Activated CD4-positive, CD25-positive, alpha-beta regulatory T cell treated with anti-CD3 and anti-CD28 coated beads, Interleukin-2, amount 50 U/mL, for 72 hours (primary cell): ENCODE measurements around the gene SLC25A34.
"Not testable (repeated sequence)": the region's sequence is repeated elsewhere in the genome, so short reads cannot be mapped to it uniquely, and the experiment has no call there.

Experiments
- DNase-seq: peaks from one replicate; pipeline ENCODE4 v3.0.0; 2021

SLC25A34 gene

DNA sequence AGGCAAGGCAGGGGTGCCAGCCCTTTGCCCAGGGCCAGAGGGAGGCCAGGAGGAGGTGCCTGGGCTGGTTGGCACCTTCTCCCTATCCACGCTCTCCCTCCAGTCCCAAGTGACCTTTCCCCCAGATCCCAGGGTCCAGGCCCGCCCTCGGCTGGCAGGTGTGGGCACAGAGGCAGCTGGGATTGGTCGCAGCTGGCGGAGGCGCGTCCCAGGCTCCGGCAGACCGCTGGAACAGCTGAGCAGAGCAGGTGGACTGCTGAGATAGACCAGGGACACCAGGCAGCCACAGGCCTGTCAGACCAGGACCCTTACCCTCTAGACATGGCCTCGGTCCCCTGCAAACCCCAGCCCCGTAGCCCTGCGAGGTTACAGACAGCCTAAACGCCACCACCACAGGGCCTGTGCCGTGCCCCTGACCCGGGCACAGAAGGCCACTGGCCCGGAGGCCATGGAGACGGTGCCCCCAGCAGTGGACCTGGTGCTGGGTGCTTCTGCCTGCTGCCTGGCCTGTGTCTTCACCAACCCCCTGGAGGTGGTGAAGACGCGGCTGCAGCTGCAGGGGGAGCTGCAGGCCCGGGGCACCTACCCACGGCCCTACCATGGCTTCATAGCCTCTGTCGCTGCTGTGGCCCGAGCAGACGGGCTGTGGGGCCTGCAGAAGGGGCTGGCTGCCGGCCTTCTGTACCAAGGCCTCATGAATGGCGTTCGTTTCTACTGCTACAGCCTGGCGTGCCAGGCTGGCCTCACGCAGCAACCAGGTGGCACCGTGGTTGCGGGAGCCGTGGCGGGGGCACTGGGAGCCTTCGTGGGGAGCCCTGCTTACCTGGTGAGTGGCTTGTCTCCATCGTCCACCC is at the start of gene SLC25A34:
Gene SLC25A34 (plus strand): TSS at position 221 of the 854 bp plus-strand sequence. CDS start 228 bp downstream, at position 449.
- DNase-seq = no peak

DNA sequence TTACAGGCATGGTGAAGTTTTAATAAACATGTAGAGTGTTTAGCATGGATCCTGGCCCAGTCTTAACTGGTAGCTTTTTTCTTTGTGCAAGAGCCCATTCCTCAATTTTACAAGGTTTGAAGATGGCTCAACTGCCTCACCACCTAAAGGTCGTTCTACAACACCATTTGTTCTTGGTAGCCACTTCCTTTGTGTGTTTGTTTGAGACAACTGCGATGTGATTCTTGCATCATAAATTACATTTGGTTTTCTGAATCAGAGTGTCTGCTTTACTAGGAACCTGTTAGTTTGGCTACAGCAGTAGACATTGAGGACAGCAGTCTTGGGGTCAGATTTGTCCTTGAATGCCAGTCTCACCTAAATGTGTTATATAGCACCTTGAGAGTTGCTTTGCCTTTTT is 48.6 kb upstream of the SLC25A34 start:
- DNase-seq = no peak

DNA sequence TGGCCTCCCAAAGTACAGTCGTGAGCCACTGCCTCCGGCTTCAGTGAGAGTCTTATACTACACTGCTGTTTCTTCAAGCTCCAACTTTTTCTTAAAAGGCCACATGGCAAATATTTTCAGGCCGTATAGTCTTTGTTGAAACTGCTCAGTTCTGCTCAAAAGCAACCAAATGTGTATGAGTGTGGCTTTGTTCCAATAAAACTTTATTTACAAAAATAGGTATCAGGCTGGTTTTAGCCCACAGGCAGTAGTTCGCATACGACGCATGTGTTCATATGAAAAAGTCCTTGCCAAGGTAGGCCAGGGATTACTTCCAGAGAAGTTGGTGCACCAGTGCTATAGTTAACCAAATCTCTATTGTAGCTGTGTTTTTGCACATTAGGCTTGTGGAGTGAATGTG is 45.7 kb upstream of the SLC25A34 start:
- no peak for DNase-seq

DNA sequence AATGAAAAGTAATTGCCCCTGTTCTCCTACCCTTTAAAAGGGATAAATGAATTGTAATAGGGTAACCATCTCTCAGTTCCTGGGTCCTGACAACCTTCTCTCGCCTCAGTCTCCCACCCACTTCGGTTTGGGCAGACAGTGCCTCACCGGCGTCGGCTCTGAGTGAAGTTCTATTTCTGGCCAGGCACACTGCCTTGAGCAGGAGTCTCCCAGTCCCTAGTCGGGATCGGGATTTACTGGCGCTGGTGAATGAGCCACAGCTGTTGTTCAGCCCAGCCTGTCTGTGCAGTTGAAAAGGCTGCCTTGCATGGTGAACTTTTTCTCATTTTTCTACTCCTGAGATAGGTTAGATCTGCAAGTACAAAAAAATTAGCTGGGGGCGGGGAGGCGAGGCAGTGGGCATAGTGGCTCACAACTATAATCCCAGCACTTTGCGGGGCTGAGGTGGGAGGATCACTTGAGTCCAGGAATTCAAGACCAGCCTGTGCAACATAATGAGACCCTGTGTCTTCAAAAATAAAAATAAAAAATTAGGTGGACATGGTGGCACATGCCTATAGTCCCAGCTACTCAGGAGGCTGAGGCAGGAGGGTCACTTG is 44.5 kb upstream of the SLC25A34 start:
- DNase-seq = no peak

DNA sequence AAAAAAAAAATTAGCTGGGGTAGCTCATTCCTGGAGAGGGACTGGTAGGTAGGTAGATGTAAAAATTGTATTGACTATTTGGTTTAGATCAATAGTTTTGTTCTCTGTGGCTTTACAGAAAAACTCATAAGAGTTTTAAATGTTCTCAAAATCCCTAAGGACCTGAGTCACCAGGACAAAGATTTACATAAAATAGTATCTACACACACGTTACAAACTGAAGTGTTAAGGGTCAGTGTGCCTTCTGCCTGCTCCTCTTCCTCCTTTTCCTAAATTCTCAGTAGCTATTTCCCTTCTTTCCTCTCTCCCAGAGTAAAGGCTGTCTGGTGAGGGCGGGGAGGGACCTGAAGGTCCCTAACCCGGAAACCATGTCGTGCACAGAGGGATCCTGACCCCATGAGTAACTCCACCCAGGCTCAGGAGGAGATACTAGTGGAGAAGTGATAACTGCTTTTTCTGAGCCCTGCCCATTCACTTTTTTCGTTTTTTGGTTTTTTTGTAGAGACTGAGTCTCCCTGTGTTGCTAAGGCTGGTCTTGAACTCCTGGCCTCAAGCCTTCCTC is 43.9 kb upstream of the SLC25A34 start:
- no peak for DNase-seq

DNA sequence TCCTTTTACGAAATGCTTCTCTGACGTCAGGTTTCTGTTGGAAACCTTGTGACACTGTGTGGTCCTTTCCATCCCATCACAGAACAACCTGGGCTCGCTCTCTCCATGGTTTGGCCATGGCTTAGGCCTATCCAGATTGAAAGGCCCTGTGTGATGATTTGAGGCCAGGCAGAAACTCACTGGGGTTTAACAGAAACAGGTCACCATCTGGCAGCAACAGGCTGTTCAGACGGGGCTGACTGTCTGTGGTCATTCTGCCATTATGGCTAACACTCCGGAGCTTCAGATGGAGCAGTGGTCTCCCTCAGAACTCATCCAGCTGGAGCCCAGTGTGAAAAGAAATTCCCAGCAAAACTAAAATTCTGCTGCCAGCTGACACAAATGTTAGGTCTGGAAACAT is 42.7 kb upstream of the SLC25A34 start:
- no peak for DNase-seq

DNA sequence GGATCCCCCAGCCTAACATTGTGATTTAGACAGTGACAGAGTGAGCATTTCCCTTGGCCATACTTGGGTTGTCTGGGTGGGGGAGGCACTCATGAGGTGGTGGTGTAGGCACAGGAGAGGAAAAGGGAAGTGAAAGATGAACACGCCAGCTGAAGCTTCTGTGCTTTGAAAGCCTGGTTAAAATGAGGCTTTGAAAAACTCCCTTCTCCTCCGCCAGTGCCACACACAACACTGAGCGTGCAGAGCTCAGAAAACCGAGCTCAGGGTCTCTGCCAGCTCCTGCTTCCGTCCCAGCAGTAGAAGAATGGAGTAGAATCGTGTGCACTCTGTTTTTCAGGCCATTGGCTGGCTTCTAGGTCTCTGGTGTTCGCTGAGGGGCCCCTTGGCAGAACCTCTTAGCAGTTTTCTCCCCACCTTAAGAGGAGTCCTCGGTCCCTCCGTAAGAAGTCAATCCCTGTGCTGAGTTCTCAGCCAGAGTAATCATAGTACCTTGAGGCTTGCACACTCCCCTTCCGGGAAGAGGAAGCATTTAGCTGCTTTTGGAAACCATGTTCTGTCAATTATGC is 39.0 kb upstream of the SLC25A34 start:
- peak; percentile 39 for DNase-seq

DNA sequence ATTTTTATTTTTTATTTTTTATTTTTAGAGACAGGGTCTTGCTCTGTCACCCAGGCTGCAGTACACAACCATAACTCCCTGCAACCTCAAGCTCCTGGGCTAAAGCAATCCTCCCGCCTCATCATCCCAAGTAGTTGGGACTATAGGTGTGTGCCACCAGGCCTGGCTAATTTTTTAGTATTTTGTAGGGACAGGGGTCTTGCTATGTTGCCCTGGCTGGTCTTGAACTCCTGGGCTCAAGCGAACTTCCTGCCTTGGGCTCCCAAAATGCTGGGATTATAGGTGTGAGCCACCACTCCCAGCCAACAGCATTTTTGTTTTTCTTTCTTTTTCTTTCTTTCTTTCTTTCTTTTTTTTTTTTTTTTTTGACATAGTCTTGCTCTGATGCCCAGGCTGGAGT is 37.9 kb upstream of the SLC25A34 start:
- DNase-seq = no peak

DNA sequence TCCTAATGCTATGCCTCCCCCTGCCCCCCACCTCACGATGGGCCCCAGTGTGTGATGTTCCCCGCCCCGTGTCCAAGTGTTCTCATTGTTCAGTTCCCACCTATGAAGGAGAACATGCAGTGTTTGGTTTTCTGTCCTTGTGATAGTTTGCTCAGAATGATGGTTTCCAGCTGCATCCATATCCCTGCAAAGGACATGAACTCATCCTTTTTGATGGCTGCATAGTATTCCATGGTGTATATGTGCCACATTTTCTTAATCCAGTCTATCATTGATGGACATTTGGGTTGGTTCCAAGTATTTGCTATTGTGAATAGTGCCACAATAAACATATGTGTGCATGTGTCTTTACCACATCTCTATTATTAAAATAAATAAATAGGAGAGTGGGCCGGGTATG is 36.7 kb upstream of the SLC25A34 start:
- not testable (repeated sequence) for DNase-seq

DNA sequence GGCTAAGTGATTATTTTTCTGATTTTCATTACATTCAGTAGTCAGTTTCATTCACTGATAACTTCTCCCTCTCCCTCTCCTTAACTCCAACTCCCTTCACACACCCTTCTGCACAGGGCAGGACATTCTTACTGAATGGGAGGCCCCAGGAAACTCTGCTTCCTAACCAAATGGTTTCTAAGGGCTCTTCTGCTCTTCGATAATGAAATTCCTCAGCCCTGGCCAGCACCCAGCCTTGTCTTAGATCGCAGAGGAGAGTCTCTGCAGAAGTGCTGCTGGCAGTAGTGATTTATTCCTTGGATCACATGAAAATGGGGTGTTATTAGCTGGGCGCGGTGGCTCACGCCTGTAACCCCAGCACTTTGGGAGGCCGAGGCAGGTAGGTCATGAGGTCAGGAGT is 35.5 kb upstream of the SLC25A34 start:
- no peak for DNase-seq

DNA sequence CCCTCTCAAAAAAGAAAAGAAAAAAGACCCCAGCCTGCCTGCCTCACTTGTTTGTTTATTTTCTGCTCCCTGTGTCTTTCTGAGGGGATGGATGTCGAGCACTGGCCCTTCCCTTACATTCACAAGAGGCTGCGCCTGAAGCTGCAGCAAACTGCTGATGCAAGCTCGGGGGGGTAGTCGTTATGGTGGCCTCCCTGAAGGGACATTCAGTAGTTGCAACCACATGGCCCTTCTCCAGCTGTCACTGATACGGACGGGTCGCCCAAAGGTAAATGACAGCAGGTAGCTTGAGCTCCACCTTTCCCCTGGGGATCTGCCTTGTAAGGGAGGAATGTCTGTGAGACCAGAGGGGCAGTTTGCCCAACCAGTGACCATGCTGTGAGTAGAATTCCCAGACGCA is 34.3 kb upstream of the SLC25A34 start:
- DNase-seq = no peak

DNA sequence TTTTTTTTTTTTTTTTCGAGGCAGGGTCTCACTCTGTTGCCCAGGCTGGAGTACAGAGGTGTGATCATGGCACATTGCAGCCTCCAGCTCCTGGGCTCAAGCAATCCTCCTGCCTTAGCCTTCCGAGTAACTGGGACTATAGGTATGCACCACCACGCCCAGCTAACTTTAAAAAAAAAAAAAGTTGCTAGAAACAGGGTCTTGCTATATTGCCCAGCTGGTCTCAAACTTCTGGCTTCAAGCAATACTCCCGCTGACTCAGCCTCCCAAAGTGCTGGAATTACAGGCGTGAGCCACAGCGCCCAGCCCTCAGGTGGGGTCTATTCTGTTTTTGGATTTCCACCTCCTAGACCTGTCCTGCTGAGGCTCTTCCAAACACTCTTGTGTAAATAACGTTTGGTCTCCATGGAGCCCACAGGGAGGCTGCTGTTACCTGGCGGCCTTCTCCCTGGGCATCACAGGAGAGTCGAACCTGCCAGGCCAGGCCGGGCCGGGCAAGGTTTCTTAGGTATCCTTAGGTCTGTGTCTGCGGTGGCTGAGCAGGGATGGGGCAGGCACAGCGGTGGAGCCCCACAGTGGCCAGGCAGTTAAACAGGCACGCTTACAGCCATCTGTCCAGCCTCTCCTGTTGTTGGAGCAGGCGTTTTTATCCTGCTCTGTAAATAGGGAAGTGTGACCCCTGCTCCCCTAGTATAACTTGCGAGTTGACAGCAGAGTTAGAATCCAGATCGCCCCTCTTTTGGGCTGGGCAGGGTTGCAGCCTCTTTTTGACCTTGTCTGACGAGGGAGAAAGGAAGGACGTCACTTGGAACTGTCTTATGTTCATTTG is 33.1 kb upstream of the SLC25A34 start:
- no peak for DNase-seq

DNA sequence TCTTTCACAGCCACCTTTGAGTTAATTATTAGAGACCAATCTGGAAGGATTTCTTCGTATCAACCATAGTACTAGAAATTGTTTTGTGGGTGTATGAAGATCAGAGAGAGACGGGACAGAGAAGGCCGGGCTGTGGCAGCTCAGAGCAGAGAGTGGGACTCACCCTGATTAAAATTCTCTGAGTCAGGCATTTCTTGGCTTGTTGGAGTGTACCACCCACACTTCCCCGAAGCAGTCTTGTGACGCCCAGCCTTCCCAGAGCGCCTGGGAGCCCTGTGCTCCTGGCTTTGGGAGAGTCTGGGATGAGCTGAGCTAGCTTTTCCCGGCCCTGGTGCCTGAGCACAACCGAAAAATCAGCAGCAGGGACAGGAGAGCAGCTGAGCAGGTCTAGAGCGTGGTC is 32.5 kb upstream of the SLC25A34 start:
- DNase-seq = no peak

DNA sequence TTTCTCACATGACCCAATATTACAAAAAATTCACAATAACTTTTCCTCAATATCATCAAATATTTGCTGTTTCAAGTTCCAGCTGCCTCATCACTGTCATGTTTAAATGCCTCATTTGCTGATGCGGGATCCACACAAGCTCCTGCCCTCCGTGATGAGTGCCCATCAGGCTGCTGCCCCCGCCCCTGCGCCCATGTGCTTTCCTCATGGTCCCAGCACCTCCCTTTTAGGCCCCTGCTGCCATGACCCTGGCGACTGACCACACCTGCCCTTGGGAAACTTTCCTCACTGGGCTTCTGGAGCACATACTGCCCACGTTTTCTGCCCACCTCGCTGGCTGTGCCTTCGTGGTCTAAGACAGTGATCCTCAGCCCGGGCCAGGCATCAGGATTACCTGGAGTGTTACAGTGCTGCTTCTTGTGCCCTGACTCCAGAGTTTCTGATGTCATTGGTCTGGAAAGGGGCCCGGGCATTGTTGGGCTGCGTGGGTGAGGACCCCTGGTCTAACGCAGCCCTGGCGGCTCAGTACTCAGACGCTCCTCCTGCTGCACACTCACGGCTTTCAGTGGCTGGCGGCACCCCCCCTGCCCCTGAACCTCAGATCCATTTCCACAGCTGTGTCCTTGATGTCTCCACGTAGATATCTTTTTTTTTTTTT is 31.4 kb upstream of the SLC25A34 start:
- no peak for DNase-seq

DNA sequence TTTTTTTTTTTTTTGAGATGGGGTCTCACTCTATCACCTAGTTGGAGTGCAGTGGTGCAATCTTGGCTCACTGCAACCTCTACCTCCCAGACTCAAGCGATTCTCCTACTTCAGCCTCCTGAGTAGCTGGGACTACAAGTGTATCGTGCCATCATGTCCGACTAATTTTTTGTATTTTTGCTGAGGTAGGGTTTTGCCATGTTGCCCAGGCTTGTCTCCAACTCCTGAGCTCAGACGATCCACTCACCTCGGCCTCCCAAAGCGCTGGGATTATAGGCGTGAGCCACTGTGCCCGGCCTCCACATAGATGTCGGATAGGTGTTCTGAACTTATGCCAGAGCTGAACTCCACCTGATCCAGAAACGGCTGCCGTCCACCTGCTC is 30.9 kb upstream of the SLC25A34 start:
- no peak for DNase-seq

DNA sequence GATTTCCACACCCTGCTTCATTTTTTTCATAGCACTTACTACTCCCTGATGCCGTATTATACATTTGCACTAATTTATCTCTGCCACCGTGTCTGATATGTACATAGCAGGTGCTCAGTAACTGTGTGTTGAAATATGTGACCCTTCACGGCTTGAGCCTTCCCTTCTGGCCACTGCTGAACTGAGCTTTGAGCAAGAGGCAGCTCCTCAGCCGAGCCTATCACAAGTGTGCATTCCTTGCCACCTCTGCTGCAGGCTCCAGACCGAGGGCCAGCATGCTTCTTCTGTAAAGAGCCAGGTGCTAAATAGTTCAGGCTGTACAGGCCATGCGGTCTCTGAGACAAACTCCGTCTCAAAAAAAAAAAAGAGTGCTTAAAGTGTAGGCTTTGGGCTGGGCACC is 29.3 kb upstream of the SLC25A34 start:
- no peak for DNase-seq

DNA sequence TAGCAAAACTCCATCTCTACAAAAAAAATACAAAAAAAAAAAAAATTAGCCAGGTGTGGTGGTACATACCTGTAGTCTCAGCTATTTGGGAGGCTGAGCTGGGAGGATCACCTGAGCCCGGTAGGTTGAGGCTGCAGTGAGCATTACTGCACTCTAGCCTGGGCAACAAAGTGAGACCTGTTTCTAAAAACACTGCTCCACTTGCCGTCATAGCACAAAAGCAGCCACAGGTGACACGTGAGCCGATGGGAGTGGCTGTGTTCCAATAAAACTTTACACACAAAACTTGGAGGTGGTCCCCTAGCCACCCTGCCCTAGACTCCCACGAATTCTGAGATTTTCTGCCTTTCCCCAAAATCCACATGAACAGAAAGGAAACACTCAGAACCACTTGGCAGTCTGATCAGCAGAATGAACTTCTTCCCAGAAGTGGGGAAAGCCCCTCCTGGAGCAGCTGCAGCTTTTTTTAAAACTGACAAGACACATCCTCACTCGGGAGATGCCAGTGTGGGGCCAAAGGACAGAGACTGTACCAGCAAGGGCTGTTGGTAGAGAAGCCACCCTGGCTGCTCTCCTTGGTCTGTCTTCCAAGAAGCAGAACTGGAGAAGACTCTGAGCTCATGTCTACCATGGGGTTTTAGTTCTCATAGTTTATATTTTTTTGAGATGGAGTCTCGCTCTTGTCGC is 28.7 kb upstream of the SLC25A34 start:
- no peak for DNase-seq

DNA sequence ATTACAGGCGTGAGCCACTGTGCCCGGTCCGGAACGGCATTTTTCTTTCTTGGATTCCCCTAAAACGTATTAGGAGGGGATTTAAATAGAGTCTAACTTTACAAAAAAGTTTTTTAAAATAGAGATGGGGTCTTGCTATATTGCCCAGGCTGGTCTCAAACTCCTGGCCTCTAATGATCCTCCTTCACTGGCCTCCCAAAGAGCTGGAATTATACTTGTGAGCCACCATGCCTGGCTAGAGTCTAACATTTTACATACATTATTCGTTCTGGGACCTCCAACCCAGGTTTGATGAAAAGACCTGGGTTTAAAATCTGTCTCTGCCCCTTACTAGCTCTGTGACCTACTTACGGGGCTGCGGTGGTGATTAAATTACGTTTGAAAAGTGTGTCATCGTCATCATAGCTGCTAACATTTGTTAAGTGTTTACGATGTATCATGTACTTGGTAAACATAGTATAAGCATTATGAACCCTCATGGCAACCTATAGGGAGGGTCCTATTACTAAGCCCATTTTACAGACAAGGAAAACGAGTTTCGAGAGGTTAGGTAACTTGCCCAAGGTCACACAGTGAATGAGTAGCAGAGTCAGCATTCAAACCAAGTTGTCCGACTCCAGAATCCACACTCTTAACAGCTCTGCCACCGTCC is 27.4 kb upstream of the SLC25A34 start:
- no peak for DNase-seq

DNA sequence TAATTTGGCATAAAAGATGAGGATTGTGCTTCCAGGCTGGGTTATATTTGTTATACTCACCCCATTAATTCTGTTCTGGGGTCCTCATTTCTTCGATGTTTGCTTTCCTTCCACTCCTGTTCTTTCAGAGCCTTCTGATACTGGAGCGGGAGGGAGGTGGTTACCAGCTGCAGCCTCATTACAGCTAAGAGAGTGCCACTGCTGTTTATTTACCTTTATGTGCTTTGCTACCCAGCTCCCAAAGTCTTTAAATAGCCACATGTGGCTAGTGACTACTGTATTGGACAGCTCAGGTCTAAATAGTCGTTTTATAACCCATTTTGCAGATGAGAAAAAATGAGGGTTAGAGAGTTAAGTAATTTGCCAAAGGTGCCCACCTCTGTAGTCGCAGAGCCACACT is 26.8 kb upstream of the SLC25A34 start:
- DNase-seq = no peak

DNA sequence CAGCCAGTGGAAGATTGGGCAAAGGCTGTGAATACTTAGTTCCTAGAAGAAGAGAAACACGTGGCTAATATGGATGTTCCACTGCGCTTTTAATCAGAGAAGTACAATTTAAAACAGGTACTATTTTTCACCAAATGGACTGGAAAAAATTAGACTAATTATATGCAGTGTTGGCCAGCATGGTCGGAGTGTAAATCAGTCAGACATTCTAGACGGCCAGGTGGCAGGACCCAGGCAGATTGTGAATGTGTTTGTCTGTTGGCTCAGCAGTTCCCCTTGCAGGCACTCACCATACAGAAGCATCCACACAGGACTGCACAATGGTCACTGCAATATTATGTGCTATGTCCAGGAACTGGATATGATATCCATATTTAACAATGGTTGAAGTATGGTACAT is 23.9 kb upstream of the SLC25A34 start:
- DNase-seq = no peak

DNA sequence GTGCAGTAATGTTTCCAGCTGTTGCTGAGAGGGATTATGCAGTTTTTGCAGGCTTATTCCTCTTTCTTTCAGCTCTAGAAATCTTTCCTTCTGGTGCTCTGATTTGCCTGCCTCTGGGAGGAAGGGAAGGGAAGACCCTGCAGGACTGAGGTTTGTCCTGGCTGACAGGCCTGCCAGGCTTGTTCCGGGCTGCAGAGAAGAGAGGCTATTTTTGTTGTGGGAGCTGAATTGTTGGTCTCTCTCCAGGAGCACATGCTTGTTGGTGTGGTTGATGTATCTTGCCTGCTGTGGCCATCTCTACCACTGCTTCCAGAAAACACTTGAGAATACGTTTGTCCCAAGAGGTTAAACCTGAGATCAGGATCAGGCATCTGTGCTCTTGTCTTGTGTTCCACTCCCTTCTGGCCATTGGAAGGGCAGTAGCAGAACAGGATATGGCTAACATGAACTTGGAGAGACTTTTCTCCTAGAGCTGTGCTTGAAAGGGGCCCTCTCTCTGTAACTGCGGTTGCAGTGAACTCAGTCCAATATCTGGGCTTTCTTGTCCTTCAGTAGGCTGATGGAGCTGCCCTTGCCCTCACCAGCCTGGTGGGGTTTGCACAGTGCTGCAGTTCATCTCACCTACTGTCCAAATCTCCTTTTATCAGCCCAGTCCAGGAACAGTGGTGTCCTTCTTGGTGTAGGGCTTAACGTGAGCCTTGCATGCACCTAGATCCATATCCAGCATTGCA is 21.5 kb upstream of the SLC25A34 start:
- DNase-seq = no peak
